Upper lobe of right lung (tissue), 1 donor: Measurements from ENCODE around the gene ZYG11A. TPM values are rescaled to one million over a fixed set of nuclear protein-coding genes. Genes with fewer than 3 reads are reported as not detected.
"Not testable (repeated sequence)": the region's sequence is repeated elsewhere in the genome, so short reads cannot be mapped to it uniquely, and the experiment has no call there.

Experiments
- ATAC-seq: fragments of 200-7000 bp; cut with Tn5 transposase; one replicate; pipeline ENCODE4 v1.9.1; 2020; ENCODE audit warnings: mild to moderate bottlenecking, moderate library complexity
- DNase-seq: peaks from one replicate; pipeline ENCODE4 v3.0.0-alpha.2; 2020
- H3K27ac ChIP-seq: fragments of 200-600 bp; one replicate; pipeline ENCODE4 v1.8.0; 2022
- H3K27me3 ChIP-seq: fragments of 200-600 bp; one replicate; pipeline ENCODE4 v1.8.0; 2022; ENCODE audit warnings: mild to moderate bottlenecking
- H3K36me3 ChIP-seq: fragments of 200-600 bp; one replicate; pipeline ENCODE4 v1.8.0; 2022
- H3K4me1 ChIP-seq: fragments of 200-600 bp; one replicate; pipeline ENCODE4 v1.8.0; 2022
- H3K4me3 ChIP-seq: fragments of 200-600 bp; one replicate; pipeline ENCODE4 v1.8.0; 2022; ENCODE audit warnings: mild to moderate bottlenecking
- H3K9me3 ChIP-seq: fragments of 200-600 bp; one replicate; pipeline ENCODE4 v1.8.0; 2022
- intact Hi-C: fragments of 100-400 bp; cut with DNase I; formaldehyde crosslinking; loops from one replicate; pipeline ENCODE4 v1.11.0; 2022
- total RNA-seq: library from RNA; stranded (reverse); fragmentation: NEBNext Ultra II Directional; extraction: Animal tissue kit (Norgen Biotek cat#: 25700); gene quantifications from one replicate; pipeline ENCODE4 v1.2.1, GENCODE V29; 2021
- TF ChIP-seq, protein P1 (sequence below): fragments of 200-600 bp; IDR thresholded peaks from one replicate; pipeline ENCODE4 v1.8.0; 2022; ENCODE audit warnings: antibody characterized with exemption
- donor health status: DM: no; HTN: yes; CAD: no; lungs with severe emphysema.

ZYG11A gene
- total RNA-seq, 1 donor from 2014 or later = not detected

DNA sequence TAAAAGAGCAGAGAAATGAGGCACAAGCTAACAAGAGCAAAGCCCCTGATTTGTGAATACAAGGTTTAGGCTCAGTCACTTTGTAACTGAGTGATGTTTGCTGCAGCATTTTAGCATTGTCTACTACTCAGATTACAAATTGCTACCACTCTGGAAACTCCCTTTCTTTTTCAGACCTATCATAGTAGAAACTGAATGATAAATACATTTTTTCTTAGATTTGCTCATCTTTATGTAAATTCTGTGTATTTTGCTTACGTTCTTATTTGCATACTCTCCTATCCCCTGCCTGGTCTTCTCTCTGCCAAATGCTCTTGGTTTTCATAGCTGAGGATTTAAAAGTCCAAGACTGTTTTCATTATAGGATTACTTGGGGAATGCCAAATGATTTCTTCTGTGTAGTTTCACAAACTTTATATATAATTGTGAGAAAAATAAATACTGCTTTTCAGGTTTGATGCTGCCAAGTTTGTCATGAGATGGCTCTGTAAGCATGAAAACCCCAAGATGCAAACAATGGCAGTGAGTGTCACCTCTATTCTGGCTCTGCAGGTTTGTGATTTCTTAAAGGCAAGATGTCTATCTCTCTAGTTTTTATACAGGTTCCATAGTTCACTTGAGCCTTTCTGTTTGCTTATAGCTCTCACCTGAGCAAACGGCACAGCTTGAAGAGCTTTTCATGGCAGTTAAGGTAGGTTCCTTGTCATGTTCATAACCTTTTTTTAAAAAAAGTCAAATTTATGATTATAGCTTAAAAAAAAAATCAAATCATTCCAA lies 24.7 kb downstream of the ZYG11A start:
- intact Hi-C loops = no loop called here
- TF ChIP-seq, protein P1, sequence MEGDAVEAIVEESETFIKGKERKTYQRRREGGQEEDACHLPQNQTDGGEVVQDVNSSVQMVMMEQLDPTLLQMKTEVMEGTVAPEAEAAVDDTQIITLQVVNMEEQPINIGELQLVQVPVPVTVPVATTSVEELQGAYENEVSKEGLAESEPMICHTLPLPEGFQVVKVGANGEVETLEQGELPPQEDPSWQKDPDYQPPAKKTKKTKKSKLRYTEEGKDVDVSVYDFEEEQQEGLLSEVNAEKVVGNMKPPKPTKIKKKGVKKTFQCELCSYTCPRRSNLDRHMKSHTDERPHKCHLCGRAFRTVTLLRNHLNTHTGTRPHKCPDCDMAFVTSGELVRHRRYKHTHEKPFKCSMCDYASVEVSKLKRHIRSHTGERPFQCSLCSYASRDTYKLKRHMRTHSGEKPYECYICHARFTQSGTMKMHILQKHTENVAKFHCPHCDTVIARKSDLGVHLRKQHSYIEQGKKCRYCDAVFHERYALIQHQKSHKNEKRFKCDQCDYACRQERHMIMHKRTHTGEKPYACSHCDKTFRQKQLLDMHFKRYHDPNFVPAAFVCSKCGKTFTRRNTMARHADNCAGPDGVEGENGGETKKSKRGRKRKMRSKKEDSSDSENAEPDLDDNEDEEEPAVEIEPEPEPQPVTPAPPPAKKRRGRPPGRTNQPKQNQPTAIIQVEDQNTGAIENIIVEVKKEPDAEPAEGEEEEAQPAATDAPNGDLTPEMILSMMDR = no peak
- DNase-seq (no peak), ATAC-seq (no peak)
- Histone ChIP-seq H3K27ac (no peak overlapping the region), H3K9me3 (no peaks in the 10 kb centered on the region), H3K36me3 (no peaks in the 10 kb centered on the region), H3K27me3 (no peaks in the 10 kb centered on the region), H3K4me3 (no peak overlapping the region), H3K4me1 (no peaks in the 10 kb centered on the region)

DNA sequence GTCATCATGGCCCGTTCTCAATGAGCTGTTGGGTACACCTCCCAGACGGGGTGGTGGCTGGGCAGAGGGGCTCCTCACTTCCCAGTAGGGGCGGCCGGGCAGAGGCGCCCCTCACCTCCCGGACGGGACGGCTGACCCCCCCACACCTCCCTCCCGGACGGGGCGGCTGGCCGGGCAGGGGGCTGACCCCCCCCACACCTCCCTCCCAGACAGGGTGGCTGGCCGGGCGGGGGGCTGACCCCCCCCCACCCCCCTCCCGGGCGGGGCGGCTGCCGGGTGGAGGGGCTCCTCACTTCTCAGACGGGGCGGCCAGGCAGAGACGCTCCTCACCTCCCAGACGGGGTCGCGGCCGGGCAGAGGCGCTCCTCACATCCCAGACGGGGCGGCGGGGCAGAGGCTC lies 27.2 kb downstream of the ZYG11A start:
- intact Hi-C loops, H3K9me3 ChIP-seq, DNase-seq, H3K36me3 ChIP-seq, H3K4me3 ChIP-seq, ATAC-seq, H3K27me3 ChIP-seq, H3K27ac ChIP-seq, H3K4me1 ChIP-seq: not testable (repeated sequence)

DNA sequence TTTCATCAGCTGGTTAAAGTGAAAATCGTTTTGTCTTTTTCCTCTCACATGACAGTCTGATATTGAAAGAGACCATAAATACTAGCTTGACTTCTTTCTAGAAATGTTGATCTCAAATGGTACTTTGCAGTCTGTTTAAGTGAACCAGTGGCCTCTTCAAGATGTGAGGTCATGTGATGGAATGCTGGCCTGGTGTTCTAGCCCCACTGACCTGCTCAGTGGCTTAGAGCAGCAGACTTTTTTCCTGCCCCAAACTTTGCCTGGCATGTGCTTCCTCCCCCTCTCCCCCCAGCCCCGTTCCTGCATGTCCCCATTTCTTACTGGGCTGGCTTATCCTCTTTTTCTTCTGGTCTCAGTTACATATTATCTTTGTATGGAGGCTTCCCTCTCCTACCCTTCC lies 34.3 kb downstream of the ZYG11A start:
- H3K4me3 ChIP-seq = no peak overlapping the region
- intact Hi-C loops = no loop called here
- no peak overlapping the region for H3K27ac ChIP-seq
- H3K36me3 ChIP-seq = no peaks in the 10 kb centered on the region
- DNase-seq (no peak), ATAC-seq (no peak)
- no peaks in the 10 kb centered on the region for H3K4me1 ChIP-seq
- no peaks in the 10 kb centered on the region for H3K9me3 ChIP-seq
- TF ChIP-seq, protein P1 = no peak
- no peaks in the 10 kb centered on the region for H3K27me3 ChIP-seq

DNA sequence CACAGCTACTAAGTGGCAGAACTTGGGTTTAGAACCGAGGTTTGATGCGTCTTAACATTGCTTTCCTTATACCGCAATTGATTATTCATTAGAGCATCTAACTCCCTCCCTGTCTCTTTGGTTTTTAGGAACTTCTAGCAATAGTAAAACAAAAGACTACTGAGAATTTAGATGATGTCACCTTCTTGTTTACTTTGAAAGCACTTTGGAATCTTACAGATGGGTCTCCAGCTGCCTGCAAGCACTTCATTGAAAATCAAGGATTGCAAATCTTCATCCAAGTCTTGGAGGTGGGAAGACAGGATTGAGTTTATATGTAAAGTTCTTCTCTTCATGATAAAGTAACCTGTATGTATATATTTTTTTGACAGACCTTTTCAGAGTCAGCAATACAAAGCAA lies 35.0 kb downstream of the ZYG11A start:
- Histone ChIP-seq H3K9me3 (no peaks in the 10 kb centered on the region), H3K36me3 (no peaks in the 10 kb centered on the region), H3K27me3 (no peaks in the 10 kb centered on the region), H3K27ac (no peak overlapping the region), H3K4me1 (no peaks in the 10 kb centered on the region), H3K4me3 (no peak overlapping the region)
- TF ChIP-seq, protein P1 = no peak
- ATAC-seq = no peak
- intact Hi-C loops = no loop called here
- no peak for DNase-seq

DNA sequence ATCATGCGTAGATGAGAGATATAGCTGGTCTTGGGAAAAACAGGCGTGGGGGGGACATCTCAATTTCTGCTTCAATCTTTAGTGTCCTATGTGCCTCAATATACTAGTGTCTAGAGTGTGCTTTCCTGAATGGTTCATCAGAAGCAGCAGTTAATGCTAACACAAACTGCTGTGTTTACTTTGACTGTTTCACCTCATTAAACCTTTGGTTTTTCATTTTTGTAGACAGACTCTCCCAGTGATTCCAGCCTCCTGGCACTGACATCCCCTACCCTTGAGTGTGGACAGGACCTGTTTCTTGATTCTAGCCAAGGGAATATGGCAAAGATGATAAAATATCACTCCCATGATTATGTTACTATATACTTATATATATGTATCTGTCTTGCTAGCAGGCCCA lies 37.6 kb downstream of the ZYG11A start:
- intact Hi-C loops = no loop called here
- H3K9me3 ChIP-seq = no peaks in the 10 kb centered on the region
- no peaks in the 10 kb centered on the region for H3K4me1 ChIP-seq
- ATAC-seq (no peak), DNase-seq (no peak)
- no peak overlapping the region for H3K4me3 ChIP-seq
- H3K27me3 ChIP-seq = no peaks in the 10 kb centered on the region
- no peaks in the 10 kb centered on the region for H3K36me3 ChIP-seq
- no peak overlapping the region for H3K27ac ChIP-seq
- TF ChIP-seq, protein P1 = no peak

DNA sequence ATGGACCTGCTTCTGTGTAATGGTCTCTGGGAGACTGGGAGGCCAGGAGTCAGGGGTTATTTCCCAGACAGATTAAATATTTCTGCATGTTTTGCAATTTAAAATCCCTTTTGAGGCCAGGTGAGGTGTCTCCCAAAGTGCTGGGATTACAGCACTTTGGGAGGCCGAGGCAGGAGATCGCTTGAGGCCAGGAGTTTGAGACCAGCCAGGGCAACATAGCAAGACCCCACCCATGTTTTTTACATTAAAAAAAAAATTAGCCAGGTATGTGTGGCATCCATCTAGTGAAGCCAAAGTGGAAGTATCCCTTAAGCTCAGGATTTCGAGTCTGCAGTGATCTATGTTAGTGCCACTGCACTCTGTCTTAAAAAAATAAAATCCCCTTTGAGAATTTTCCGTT lies 44.9 kb downstream of the ZYG11A start:
- Histone ChIP-seq H3K27me3 (no peaks in the 10 kb centered on the region), H3K36me3 (no peaks in the 10 kb centered on the region), H3K9me3 (no peaks in the 10 kb centered on the region), H3K4me1 (no peaks in the 10 kb centered on the region), H3K27ac (no peak overlapping the region), H3K4me3 (no peak overlapping the region)
- intact Hi-C loops = no loop called here
- TF ChIP-seq, protein P1 = no peak
- ATAC-seq (no peak), DNase-seq (no peak)
